CD4-positive, alpha-beta T cell treated with Interleukin-4 for 1 hour (primary cell): ENCODE measurements around the gene SGMS1.
"Not testable (repeated sequence)": the region's sequence is repeated elsewhere in the genome, so short reads cannot be mapped to it uniquely, and the experiment has no call there.

ENCODE experiments used
- DNase-seq, 2 donors: peaks; one replicate each; pipeline ENCODE4 v3.0.0-alpha.2; 2020 to 2022

SGMS1 gene

DNA sequence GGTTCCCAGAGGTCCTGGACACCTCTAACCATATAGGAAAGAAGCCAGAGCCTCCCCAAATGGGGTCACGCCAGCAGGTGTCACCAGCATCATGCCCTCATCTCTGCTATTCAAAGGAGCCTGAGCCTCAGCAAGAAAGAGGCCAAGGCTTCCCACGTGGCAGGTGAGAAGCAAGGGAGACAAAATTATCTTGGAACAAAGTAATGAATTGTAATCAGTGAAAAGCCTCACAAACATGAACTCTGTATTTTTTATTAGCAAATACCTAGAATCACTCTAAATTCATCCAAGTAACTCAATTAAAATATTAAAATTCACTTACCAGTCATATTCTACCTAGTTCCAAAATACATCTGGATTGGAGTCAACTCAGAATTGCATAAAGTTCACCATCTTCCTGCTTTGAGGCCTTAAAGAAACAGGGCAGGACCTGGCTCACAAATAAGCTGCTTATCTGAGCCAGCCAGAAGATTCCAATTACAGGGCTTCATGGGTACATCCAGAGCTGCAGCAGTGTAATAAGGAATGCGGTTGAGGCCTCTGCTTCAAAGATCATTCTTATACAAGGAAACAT is 68.7 kb downstream of the SGMS1 start:
- peak in 1 of 2 donors; percentile 19 for DNase-seq

DNA sequence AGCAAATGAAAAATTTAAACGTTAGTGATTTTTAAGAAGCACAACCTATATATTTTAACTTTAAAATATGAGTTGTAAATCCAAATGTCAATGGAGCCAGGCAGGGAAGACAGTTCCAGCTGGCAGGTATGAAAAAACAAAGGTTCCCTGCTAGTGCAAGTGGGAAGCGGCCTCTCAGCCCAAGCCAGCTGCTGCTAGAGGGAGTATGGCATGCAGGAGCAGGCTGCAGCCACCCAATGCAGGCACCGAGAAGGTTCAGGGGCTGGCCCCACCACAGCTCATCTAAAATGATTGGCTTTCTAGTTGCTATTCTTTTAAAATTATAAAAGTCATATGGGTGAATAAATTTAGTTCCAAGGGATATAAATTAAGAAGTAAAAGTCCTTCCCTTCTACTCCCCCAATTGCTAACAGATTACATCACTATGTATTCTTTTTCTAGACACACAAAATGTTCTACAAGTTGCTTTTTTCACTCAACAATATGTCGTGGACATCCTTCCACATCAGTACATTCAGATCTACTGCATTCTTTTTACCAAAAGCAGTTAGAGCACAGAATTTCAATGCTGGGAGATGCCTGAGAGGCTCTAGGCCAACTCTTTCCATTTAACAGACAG is 69.3 kb downstream of the SGMS1 start:
- DNase-seq = no peak

DNA sequence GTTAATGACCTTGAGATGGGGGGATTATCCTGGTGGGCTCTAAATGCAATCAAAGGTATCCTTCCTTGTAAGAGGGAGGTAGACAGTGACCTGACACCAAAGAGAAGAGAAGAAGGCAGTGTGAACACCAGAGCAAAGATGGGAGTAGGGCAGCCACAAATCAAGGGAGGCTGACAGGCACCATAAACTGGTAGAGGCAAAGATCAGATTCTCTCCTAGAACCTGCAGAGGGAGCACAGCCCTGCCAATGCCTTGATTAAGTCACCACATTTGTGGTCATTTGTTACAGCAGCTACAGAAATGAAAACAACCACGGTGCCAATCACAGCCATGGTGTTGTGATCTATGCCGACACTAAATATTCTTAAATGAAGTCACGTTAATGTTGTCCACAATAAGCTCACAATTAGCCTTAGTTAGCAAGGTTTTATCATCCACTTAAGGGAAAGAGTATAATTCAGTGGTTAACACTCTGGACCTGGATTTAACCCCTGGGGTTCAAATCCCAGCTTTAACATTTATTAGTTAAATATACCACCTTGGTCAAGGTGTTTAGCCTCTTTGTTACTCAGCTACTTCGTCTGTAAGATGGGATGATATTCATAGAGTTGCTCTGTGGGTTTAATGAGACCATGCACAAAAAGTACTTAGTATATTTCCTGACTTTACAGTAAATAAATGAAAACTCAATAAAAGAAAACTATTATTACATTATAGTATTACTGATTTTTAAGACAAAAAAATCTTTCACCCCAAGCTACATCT is 70.8 kb downstream of the SGMS1 start:
- peak; percentile 23 to 63 for DNase-seq

DNA sequence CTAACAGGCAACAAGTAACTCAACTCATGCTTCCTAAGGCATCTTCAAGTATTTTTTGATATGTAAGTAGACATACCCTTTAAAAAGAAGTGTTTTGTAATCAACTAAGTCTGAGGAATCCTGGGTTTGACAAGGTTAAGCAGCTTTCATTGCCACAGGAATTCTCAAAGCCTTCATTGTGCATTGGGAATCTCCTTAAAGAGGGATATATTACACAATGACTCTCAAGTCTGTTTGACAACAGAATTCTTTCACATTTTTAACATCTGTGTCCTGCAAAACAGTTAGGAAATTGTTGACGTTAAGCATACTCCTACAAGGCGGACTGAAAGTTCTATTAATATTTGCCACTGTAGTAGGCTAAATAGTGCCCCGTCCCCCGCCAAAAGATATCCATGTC is 71.4 kb downstream of the SGMS1 start:
- no peak for DNase-seq

DNA sequence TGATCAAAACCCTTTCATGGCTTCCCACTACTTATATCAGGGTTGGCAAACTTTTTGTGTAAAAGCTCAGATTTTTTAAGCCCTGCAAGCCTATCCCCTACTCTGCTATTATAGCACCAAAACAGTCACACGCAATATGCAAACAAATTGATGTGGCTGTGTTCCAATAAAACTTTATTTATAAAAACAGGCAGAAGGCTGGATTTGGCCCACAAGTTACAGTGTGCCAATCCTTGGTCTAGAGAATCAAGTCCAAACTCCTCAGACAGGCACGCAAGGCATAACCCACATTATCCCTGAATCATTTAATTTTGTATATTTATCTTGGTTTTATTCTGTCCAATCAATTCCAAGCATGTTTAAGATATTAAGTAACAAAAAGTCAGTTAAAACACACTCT is 71.9 kb downstream of the SGMS1 start:
- DNase-seq = no peak

DNA sequence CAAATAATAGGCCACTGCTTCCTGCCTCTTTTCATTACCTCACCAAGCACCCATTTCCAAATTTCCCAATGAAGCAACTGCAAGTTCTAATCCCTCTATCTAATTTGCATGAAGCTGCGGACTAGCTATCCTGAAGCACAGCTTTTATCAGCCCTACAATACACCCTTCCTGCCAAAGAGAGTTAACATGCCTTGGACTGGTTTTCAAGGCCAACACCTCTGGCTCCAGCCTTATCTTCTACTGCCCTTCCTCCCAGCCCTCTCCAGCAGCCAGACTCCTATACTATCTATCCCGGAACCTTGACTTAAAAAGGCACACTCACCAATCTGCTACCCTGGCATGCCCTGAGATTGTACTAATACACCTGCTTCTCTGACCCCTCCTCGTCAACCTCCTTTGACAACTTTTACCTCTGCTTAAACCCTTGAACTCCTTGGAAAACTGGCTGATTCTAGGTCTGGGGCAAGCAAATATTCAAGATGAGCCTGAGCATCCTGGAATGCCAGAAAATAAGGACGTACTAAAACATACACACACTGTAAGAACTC is 73.4 kb downstream of the SGMS1 start:
- no peak for DNase-seq

DNA sequence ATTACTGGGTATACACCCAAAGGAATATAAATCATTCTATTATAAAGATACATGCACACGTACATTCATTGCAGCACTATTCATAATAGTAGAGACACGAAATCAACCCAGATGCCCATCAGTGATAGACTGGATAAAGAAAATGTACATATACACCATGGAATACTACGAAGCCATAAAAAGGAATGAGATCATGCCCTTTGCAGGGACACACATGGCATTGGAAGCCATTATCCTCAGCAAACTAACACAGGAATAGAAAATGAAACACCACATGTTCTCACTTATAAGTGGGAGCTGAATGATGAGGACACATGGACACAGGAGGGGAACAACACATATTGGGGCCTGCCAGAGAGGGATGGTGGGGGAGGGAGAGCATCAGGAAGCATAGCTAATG is 74.6 kb downstream of the SGMS1 start:
- DNase-seq = not testable (repeated sequence)

DNA sequence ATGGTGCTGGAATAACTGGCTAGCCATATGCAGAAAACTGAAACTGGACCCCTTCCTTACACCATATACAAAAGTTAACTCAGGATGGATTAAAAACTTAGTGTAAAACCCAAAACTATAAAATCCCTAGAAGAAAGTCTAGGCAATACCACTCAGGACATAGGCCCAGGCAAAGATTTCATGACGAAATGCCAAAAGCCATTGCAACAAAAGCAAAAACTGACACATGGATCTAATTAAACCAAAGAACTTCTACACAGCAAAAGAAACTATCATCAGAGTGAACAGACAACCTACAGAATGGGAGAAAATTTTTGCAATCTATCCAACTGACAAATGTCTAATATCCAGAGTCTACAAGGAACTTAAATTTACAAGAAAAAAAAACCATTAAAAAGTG is 75.3 kb downstream of the SGMS1 start:
- DNase-seq = not testable (repeated sequence)

DNA sequence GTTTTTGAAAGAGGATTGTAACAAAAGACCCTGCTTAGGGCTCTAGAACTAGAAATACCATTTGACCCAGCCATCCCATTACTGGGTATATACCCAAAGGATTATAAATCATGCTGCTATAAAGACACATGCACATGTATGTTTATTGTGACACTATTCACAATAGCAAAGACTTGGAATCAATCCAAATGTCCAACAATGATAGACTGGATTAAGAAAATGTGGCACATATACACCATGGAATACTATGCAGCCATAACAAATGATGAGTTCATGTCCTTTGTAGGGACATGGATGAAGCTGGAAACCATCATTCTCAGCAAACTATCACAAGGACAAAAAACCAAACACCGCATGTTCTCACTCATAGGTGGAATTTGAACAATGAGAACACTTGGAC is 77.5 kb downstream of the SGMS1 start:
- not testable (repeated sequence) for DNase-seq

DNA sequence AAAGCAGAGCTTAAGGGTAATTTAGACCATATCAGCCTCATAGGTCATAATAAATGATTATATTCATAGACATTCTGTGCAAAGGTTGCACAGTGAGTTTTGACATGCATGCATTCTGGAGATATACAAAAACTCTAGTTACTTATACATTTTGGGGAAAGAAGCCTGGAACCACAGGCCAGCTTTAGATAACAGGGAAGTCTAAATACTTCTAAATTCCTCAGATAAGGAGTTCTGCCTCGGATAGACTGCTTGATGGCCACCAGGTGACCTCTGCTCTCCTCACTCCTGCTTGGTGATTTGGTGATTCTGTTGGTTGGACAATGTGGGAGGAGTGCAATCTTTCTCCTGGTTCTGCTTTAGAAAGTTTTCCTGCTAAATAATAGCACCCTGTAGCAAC is 77.9 kb downstream of the SGMS1 start:
- DNase-seq = no peak

DNA sequence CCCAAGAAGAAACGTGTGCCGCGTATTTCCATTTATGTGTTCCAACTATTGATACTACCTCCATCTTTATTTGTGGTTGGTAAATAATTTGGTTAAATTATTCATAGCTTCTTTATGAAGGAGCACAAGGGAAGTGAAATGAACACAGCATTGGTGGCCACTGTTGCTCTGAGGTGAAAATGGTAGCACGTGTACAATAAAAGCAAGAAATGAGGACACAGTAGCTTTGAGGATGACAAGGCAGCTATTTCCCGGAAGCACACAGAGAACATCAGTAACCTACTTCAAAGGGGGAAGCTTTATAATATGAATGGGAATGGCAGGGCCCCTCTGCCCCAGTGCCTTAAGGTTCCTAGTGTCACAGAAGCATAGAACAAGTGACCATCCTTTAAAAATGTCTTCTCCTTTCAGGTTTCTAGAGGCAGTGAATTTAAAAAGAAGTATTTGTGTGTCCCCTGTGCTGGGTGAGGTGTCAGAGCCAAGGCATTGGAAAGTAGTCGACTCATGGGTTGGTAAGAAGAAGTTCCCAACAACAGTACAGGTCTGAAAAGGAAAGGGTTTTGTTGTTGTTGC is 78.8 kb downstream of the SGMS1 start:
- DNase-seq = no peak

DNA sequence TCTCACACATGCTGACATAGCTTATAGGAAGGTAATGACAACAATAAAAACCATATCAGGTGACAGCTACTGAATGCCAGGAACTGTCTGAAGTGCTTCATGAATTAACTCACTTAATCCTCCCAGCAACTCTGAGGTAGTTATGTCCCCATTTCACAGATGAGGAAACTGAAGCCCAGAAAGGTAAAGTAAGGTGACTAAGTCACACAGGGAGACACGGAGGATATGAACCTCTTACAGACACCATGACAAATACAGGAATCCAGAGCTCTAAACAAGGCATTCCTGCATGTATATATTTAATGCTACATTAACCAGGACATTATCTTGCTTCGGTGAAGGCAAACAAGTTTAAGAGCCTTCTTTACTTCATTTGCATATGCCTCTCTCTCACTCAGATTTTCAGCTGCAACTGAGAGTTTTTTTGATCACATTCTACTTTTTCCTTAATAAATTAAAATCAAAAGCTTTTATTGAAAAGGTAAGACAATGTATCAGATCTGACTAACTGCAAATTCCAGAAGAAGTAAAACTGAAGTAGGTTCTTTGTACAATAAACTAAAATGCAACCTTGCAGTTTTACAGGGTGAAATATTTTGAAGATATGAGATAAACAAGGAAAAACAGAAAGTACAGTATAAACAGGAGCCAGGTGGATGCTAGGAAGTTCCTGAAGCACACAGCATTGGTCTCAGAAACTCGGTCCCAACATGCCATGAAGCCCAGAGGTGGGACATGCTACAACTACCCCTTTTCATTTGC is 79.5 kb downstream of the SGMS1 start:
- DNase-seq = no peak

DNA sequence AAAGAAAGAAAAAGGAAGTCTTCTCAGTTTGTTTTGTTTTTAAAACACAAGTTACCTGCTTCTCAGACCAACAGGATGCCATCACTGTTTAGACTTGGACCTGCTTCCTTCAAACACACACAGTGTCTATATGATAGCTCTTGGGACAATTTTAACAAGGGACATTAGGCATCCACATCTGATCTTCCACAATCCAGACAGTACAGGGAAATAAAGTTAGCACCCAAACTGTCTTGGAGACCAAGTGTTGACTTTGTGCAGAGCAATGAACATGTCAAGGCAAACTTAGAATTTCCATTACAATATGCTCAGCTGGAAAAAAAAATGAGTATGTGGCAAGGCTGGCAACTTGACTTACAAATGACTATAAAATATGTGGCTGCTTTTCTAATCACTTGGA is 80.9 kb downstream of the SGMS1 start:
- DNase-seq = no peak

DNA sequence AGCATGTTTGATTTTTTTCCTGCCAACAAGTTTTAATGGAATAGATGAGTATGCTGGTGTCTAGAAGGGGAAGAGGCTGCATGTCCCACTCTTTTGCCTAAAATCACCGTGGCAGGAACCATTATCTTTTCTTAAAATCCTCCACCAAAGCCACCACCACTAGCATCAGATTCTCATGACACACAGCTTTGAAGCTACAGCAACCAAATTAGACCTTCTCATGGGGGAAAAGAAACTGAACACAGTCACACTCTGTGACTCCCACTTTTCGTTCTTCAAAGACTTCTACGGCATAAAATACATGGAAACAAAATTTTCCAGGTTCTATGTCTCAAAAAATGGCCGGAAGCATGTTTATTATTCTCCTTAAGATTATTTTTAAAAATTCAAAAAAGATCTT is 81.8 kb downstream of the SGMS1 start:
- DNase-seq = no peak

DNA sequence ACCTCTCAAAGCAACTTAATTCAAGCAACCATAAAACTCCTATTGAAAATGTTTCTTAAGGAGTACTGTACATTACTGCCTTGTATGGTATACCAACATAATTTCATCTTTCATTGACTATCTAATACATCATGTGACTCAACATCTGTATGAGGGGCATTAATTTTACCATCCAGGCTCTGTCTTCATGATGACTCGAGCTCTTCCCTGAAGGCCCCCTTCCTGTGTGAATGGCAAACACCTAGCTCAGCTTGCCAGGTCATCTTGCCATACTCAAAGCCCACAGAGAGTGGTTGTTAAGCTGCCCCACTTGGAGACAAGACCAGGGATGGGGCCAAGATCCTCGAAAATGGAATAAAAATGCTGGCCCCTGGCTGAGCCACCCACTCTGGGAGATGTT is 82.4 kb downstream of the SGMS1 start:
- DNase-seq = no peak

DNA sequence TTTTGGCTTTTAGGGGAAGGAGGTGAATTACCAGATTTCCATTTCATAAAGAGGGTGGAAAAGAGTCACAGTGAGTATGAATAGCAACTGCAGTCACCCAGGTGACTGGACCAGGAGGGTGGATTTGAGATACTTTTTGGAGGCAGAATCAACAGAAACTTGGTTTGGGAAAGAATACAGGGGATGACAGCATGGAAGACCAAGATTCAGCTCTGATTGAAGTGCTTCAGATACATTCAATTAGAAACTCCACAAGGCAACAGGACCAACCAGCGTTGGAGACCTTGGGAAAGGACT is 83.0 kb downstream of the SGMS1 start:
- no peak for DNase-seq

DNA sequence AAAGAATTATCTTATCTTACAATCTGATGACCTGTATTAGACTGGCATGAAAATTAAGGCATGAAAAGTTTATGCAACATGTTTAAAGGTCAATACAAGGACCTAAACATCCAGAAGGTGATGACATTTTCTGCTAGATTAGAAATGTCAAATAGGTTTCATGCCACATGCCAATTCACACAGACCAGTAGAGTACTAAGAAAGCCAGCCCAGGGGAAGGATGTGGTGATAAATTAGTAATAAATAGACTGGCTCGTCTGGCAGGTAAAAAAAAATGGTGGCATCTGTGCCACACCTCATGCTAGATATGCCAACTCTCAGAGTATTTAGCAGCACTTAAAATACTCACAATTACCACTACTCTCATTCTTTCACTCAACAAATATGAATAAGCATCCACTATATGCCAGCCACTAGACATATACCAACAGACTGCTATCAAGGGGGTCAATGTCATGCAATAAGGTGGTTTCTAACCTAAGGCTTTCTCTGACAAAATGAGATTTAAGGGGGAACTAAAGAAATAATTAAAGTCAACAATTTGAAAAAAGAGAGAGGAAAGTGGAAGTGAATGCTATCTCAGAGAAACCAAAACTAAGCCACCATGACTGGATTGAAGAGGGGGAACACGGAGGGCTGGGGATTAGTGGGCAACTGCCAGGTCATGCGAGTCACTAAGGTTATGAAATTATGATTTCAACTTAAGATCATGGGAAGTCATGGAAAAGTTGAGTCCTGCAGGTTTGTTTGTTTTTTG is 83.5 kb downstream of the SGMS1 start:
- DNase-seq = no peak

DNA sequence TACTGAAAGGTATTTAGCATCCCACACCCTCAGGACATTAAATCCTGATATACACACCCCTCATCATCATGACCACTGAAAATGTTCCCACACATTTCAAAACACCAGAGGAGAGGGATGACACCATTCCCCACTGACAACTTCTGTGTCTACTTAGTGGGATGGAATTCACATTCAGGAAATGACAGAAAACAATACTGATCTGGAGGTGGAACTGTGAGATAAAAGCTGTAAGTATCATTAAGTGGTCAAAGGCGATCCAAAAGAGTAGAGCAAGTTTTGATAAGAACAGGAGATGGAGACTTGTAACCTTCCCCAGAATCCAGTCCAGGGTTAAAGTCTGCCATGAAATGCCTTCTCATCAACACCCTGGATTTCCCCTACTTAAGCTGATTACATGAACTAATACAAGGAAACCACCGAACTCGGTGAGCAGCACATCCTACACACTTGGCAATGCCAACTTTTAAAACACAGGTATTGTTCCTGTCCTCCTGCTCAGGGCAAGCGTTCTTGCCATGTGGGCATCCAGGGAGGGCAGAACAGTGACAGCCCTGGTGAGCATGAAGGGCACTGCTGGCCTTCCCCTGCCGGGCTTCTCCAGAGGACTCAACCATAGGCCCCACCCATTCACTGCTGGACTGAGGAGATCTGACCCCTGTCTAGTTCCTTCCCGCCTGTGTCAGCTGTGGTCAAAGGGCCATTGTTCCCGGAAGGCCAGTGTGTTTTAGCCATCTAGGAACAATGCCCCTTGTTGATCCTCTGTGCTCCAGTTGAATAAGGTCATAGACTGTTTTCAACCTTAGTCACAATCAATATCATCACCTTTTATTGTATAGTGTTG is 85.0 kb downstream of the SGMS1 start:
- no peak for DNase-seq

DNA sequence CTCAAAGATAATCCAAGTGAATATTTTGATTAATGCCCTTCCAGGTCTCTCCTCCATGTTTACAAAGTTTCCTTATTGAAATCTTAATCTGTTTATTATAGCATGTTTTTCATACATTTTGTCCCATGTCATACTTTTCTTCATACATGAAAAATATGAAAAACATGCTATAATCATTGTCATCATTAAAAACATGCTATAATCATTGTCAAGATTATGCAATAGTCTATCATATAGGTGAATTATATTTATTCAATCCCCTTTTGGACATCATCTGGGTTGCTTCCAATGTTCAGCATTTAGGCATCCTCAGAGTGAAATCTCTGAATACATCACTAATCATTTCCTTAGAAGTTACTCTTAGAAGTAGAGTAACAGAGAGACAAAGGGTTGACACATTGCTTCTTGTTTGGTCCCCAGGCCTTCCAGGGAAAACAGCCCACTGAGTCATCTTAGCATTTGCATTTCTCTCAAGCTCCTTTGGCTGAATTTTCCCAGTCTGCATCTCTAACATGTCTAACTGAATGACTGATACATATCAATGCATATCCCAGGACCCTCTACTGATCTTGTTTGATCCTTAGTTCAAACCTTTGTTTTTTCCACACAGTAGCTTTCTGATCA is 87.0 kb downstream of the SGMS1 start:
- DNase-seq = no peak

DNA sequence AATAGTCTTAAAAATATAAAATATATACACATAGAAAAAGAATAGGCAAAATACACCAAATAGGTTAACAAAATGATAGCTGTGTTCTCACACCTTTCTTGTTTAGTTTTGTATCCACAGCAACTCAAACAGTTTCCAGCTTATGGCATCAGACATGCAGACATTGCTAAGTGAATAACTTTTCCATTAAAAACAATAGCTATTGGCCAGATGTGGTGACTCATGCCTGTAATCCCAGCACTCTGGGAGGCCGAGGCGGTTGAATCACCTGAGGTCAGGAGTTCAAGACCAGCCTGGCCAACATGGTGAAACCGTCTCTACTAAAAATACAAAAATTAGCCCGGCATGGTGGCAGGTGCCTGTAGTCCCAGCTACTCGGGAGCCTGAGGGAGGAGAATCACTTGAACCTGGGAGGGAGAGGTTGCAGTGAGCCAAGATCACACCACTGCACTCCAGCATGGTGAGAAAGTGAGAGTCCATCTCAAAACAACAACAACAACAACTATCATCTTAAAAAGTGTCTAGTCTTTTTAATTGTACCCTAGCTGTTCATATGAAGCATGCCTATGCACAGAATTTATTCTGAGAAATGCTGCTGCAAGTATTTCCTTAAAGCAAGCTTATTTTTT is 88.9 kb downstream of the SGMS1 start:
- not testable (repeated sequence) for DNase-seq

DNA sequence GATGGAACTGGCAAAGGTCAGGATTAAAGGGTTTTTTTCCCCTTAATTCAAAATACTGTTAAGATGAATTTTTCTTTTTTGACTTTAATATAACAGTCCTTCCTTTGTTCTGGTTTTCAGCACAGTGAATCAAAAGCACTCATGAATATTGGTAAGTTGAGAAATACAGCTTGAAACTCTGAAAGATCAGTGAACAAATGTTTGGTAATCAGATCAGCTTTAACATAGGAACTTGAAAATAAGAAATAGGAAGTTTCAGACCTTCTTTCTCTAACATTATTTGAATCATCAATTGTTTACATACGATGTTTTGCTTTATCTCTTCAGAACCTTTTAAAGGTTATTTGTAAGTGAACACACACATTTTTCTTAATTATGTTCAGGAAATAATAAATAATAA is 90.5 kb downstream of the SGMS1 start:
- DNase-seq = no peak
